GM11168 (cell line): ENCODE measurements around the gene ADAM29.
"Not testable (repeated sequence)": the region's sequence is repeated elsewhere in the genome, so short reads cannot be mapped to it uniquely, and the experiment has no call there.

Experiments used
- in situ Hi-C: fragments of 300-500 bp; cut with MboI; formaldehyde crosslinking; loops from one replicate; pipeline ENCODE4 v1.12.0; 2022; ENCODE audit warnings: low sequenced_read_pairs; ENCODE audit not compliant: unreplicated experiment

The ADAM29 gene

DNA sequence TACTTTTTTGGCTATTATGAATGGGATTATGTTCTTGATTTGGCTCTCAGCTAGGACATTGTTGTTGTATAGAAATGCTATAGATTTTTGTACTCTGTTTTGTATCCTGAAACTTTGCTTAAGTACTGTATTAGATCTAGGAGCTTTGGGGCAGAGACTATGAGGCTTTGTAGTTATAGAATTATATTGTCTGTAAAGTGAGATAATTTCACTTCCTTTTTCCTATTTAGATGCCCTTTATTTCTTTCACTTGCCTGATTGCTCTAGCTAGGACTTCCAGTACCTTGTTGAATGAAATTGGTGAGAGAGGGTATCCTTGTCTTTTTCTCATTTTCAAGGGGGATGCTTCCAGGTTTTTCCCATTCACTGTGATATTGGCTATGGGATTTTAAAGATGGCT lies 28.1 kb downstream of the ADAM29 start:
- in situ Hi-C loops: no loop called here

- in situ Hi-C loops: no loop called here
Observed at GRCh38 chr4:174948826-174949225, 30.7 kb downstream of the ADAM29 start.

DNA sequence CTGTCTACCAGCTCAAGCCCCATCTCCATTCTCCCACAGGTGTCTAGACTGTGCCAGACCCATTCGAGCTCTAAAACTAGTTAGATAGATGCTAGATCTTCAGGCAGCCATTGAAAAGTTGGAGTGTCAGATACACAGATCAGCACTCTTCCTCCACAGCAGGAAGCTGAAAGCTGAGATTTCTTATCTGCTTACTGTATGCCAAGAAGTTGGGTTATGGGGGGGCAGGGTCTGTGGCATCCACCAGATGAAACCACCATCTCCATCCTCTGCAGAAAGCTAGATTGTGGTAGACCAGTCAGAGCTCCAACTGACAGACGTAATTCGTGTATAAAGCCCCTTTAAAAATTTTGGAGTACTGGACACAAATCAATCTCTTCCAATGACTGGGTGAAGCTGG lies 54.8 kb downstream of the ADAM29 start:
- in situ Hi-C loops: no loop called here

DNA sequence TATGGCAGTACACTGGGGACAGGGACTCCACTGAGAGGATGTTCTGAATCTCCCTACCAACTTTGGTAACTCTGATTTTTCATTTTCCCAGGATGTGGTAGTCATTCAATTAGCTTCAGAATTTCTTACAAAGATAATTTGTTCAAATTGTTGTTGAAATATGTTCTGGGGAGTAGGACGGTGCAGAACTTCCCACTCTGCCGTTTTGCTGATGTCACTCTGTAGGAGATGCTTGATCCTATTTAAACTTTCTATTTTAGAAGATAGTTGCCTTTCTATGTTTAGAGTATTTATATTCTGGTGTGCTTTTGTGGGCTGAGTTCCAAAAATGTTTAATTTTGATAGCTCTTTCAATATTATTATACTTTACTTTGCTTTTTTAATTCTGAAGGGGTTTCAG lies 55.2 kb downstream of the ADAM29 start:
- in situ Hi-C loops: no loop called here

DNA sequence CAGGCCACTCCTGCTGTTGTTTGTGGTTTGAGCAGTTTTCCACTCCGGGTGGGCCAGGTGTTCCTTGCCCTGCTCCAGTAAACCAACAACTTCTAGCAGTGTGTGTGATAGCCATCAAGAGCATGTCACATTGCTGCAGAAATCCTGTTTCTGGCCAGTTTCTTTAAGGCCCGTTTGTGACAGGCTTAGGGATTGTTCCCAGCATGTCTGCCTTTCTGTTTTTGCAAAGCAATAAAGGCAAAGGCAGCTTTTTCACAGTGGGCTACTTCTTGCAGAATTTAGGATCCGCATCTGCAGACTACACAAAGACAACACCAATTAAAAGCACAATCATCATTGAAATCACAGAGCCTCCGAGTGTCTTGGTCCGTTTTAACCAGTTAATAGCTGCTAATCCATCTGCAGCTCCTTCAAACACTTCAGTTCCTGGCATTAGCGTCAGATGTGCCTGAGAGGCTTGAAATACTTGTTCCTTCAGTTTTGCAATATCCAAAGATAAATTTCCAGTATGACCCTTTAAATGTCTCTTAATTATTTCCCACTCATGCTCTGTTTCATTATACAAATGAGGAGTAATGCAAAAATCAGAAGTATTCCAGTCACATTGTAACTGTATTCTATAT lies 65.1 kb downstream of the ADAM29 start:
- in situ Hi-C loops: no loop called here

DNA sequence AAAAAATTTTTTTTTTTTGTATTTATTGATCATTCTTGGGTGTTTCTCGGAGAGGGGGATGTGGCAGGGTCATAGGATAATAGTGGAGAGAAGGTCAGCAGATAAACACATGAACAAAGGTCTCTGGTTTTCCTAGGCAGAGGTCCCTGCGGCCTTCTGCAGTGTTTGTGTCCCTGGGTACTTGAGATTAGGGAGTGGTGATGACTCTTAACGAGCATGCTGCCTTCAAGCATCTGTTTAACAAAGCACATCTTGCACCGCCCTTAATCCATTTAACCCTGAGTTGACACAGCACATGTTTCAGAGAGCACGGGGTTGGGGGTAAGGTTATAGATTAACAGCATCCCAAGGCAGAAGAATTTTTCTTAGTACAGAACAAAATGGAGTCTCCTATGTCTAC lies 65.7 kb downstream of the ADAM29 start:
- in situ Hi-C loops: not testable (repeated sequence)

DNA sequence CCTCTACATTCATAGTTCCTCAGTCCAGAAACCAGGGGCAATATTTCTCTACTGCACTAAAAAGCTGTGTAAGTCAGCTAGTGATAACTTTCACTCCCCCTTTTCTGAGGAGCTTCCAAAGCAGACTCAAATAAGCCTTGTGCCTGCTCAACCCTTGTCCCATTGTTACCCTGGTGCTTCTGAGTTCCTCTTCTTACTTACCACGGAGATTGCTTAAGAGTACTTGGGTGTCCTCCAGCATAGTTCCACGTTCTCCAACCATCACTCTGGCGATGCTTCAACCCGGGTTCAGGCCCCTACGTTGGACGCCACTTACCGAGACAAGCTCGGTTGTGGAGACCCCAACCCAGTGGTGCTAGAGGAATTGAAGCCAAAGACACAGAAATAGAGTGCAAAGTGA lies 71.6 kb downstream of the ADAM29 start:
- in situ Hi-C loops: no loop called here

- in situ Hi-C loops: no loop called here
Observed at GRCh38 chr4:174993916-174994315, 75.8 kb downstream of the ADAM29 start.

DNA sequence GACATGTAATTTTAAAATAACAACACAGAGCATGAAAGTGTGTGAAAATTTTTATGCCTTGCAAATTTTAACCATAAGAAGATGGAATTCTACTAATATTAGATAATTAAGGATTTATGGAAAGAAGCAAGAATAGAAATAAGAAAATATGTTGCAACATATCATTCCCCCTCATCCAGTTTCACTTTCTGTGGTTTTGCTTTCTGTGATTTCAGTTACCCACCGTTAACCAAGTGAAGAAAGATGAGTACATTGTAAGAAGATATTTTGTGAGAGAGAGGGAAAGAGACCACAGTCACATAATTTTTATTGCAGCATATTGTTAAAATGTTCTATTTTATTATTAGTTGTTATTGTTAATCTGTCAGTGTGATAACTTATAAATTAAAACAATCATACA lies 77.9 kb downstream of the ADAM29 start:
- in situ Hi-C loops: no loop called here

- in situ Hi-C loops: no loop called here
Observed at GRCh38 chr4:174999407-174999806, 81.2 kb downstream of the ADAM29 start.

DNA sequence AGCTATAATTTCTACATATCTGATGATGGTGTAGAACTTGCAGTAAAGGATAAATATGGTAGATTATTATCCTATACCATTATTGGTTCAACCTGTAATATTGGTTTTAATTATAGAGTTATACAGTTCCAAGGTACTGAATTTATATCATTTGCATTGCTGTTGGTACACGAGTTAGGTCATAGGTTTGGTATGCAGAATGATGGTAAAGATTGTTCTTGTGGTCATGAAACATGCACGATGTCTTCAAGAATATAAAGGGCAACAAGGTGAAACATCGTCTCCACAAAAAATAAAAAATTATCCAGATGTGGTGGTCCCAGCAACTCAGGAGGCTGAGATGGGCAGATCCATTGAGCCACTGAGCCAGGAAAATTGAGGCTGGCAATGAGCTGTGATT lies 99.6 kb downstream of the ADAM29 start:
- in situ Hi-C loops: no loop called here

DNA sequence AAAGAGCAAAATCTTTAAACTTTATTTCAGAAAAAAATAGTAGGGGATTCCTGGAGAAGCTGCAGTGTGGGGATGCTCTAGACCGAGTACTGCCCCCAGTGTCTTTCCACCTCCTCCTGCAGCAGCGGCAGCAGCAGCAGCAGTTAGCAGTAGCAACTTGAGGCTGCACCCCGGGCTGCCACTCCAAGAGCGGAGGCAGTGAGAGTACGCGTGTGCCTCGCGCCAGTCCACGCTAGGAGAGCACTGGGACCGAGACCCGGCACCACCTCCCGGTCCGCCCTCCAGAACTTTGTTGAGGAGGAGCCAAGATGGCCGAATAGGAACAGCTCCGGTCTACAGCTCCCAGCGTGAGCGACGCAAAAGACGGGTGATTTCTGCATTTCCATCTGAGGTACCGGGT lies 101.3 kb downstream of the ADAM29 start:
- in situ Hi-C loops: not testable (repeated sequence)
